COLO668 (cell line): ENCODE data around the gene DYTN.
A peak's percentile ranks its signal among the peaks of the same experiment; 100 is the strongest.
"Not testable (repeated sequence)": the region's sequence is repeated elsewhere in the genome, so short reads cannot be mapped to it uniquely, and the experiment has no call there.

ENCODE experiments used
- DNase-seq: peaks from one replicate; lab custom pipeline; 2025; ENCODE audit not compliant: unreplicated experiment; lab: John Stamatoyannopoulos, UW

Gene DYTN

GRCh38 chr2:206718296-206718695 lies at the start of gene DYTN:
DYTN (minus strand) TSS chr2:206718396; CDS start chr2:206718279, 117 bp downstream.
- DNase-seq = no peak

- DNase-seq = no peak
Measured at GRCh38 chr2:206766057-206766930, 48.1 kb upstream of the DYTN start.

- peak; percentile 86 for DNase-seq
Measured at GRCh38 chr2:206765242-206766056, 47.3 kb upstream of the DYTN start, which contains the start of the genes FASTKD2 and MDH1B. FASTKD2 (plus strand) TSS chr2:206765606; CDS start chr2:206766694, 1,088 bp downstream. MDH1B (minus strand) TSS chr2:206765328; CDS start chr2:206765271, 57 bp downstream.

GRCh38 chr2:206764673-206765241 lies 46.6 kb upstream of the DYTN start:
- DNase-seq = no peak

- no peak for DNase-seq
Measured at GRCh38 chr2:206756816-206757215, 38.6 kb upstream of the DYTN start.

- DNase-seq = no peak
Measured at GRCh38 chr2:206740800-206741199, 22.6 kb upstream of the DYTN start.

GRCh38 chr2:206739271-206739670 lies 21.1 kb upstream of the DYTN start:
- no peak for DNase-seq

GRCh38 chr2:206736935-206737334 lies 18.7 kb upstream of the DYTN start:
- DNase-seq = no peak

GRCh38 chr2:206733341-206733740 lies 15.1 kb upstream of the DYTN start:
- DNase-seq = no peak

GRCh38 chr2:206728277-206729199 lies 10.3 kb upstream of the DYTN start:
- no peak for DNase-seq

GRCh38 chr2:206727287-206727686 lies 9.1 kb upstream of the DYTN start:
- DNase-seq = no peak

GRCh38 chr2:206723288-206723687 lies 5.1 kb upstream of the DYTN start:
- DNase-seq = no peak

- no peak for DNase-seq
Measured at GRCh38 chr2:206721256-206721920, 3.2 kb upstream of the DYTN start.

GRCh38 chr2:206716623-206717022 lies 1.6 kb downstream of the DYTN start:
- DNase-seq = no peak

- DNase-seq = not testable (repeated sequence)
Measured at GRCh38 chr2:206715183-206715582, 3.0 kb downstream of the DYTN start.

GRCh38 chr2:206713746-206714145 lies 4.5 kb downstream of the DYTN start:
- DNase-seq = no peak

- DNase-seq = no peak
Measured at GRCh38 chr2:206708286-206708685, 9.9 kb downstream of the DYTN start.

- DNase-seq = no peak
Measured at GRCh38 chr2:206707164-206707701, 11.0 kb downstream of the DYTN start.

GRCh38 chr2:206701952-206702605 lies 16.1 kb downstream of the DYTN start:
- no peak for DNase-seq
